Erythroblast (primary cell): ENCODE measurements around the gene ACVR2A.

Experiments
- DNase-seq, 2 experiments: peaks; one replicate each; lab custom pipeline; 2025; lab: John Stamatoyannopoulos, UW
- GATA1 ChIP-seq: IDR thresholded peaks from 2 replicates; pipeline ENCODE4 v1.6.1; 2011; ENCODE audit warnings: low read depth, mild to moderate bottlenecking, control low read depth, low read length, moderate library complexity
- POLR2A ChIP-seq: IDR thresholded peaks from 2 replicates; pipeline ENCODE4 v1.6.1; 2011; ENCODE audit warnings: mild to moderate bottlenecking, low read length

Gene ACVR2A

GRCh38 chr2:147844697-147845410, at the start of gene ACVR2A:
Gene ACVR2A, plus strand, starts transcription at chr2:147845029. Its CDS starts 124 bp downstream, at chr2:147845153.
- TF ChIP-seq GATA1 (no peak), POLR2A (no peak)
- peak; percentile 70 to 73 for DNase-seq

- no peak for DNase-seq
- TF ChIP-seq GATA1, result no peak
- TF ChIP-seq POLR2A, result no peak
Observed at GRCh38 chr2:147800316-147800715, 44.5 kb upstream of the ACVR2A start.

- no peak for DNase-seq
Observed at GRCh38 chr2:147806846-147807245, 38.0 kb upstream of the ACVR2A start.

GRCh38 chr2:147808520-147808919, 36.3 kb upstream of the ACVR2A start:
- DNase-seq, result peak in 1 of 2 experiments; percentile 18
- TF ChIP-seq GATA1 (no peak), POLR2A (no peak)

More at GRCh38 chr2:147806846-147807245, 38.0 kb upstream of the ACVR2A start:
- TF ChIP-seq POLR2A, result no peak
- no peak for TF ChIP-seq GATA1

GRCh38 chr2:147810883-147811765, 33.7 kb upstream of the ACVR2A start:
- TF ChIP-seq GATA1 (no peak), POLR2A (no peak)
- DNase-seq, result no peak

- TF ChIP-seq POLR2A, result no peak
- TF ChIP-seq GATA1, result no peak
- DNase-seq, result no peak
Observed at GRCh38 chr2:147818741-147819140, 26.1 kb upstream of the ACVR2A start.

GRCh38 chr2:147824620-147825019, 20.2 kb upstream of the ACVR2A start:
- DNase-seq, result no peak
- TF ChIP-seq POLR2A (no peak), GATA1 (no peak)

- DNase-seq, result no peak
- TF ChIP-seq GATA1, result no peak
- TF ChIP-seq POLR2A, result no peak
Observed at GRCh38 chr2:147826278-147827087, 18.3 kb upstream of the ACVR2A start.

GRCh38 chr2:147827088-147827375, 17.8 kb upstream of the ACVR2A start:
- TF ChIP-seq POLR2A (no peak), GATA1 (no peak)
- DNase-seq, result no peak

- DNase-seq, result peak; percentile 21 to 65
- TF ChIP-seq GATA1 (no peak), POLR2A (no peak)
Observed at GRCh38 chr2:147829106-147829505, 15.7 kb upstream of the ACVR2A start.

- no peak for DNase-seq
- no peak for TF ChIP-seq POLR2A
- no peak for TF ChIP-seq GATA1
Observed at GRCh38 chr2:147836099-147836498, 8.7 kb upstream of the ACVR2A start.

GRCh38 chr2:147843391-147843863, 1.4 kb upstream of the ACVR2A start:
- DNase-seq, result no peak
- TF ChIP-seq GATA1 (no peak), POLR2A (no peak)
